Chondrocyte (in vitro differentiated cells): ENCODE measurements around the gene PRKAR2B. TPM values are rescaled to one million over a fixed set of nuclear protein-coding genes. Genes with fewer than 3 reads are reported as not detected.
"Not testable (repeated sequence)": the region's sequence is repeated elsewhere in the genome, so short reads cannot be mapped to it uniquely, and the experiment has no call there.

Experiments
- DNase-seq: peaks from one replicate; pipeline ENCODE4 v3.0.0; 2021; ENCODE audit warnings: mixed read lengths, low spot score
- H3K27ac Mint-ChIP-seq: one replicate; pipeline ENCODE4 v1.8.0; 2021; ENCODE audit warnings: mild to moderate bottlenecking, moderate library complexity, mixed read lengths; ENCODE audit not compliant: unreplicated experiment
- H3K27me3 Mint-ChIP-seq: 2 replicates; pipeline ENCODE4 v1.8.0; 2021; ENCODE audit warnings: low read depth, mixed read lengths
- H3K36me3 Mint-ChIP-seq: 2 replicates; pipeline ENCODE4 v1.8.0; 2021; ENCODE audit warnings: low read depth, mixed read lengths
- H3K4me1 Mint-ChIP-seq: 2 replicates; pipeline ENCODE4 v1.8.0; 2021; ENCODE audit warnings: low read depth, mild to moderate bottlenecking, mixed read lengths
- H3K4me3 Mint-ChIP-seq: one replicate; pipeline ENCODE4 v1.8.0; 2021; ENCODE audit warnings: mild to moderate bottlenecking, moderate library complexity, mixed read lengths; ENCODE audit not compliant: unreplicated experiment
- H3K9me3 Mint-ChIP-seq: 2 replicates; pipeline ENCODE4 v1.8.0; 2021; ENCODE audit warnings: low read depth, mixed read lengths
- total RNA-seq: library from RNA; stranded (reverse); gene quantifications from 3 replicates; pipeline ENCODE4 v1.2.1, GENCODE V29; 2021
- TF ChIP-seq, protein P1 (sequence below): fragments of 200-600 bp; sonication (generic); IDR thresholded peaks from 2 replicates; pipeline ENCODE4 v1.5.0; 2021; ENCODE audit warnings: antibody characterized with exemption, mild to moderate bottlenecking, moderate library complexity

The PRKAR2B gene
- total RNA-seq, 1 donor from 2014 or later: 0.87 TPM

DNA sequence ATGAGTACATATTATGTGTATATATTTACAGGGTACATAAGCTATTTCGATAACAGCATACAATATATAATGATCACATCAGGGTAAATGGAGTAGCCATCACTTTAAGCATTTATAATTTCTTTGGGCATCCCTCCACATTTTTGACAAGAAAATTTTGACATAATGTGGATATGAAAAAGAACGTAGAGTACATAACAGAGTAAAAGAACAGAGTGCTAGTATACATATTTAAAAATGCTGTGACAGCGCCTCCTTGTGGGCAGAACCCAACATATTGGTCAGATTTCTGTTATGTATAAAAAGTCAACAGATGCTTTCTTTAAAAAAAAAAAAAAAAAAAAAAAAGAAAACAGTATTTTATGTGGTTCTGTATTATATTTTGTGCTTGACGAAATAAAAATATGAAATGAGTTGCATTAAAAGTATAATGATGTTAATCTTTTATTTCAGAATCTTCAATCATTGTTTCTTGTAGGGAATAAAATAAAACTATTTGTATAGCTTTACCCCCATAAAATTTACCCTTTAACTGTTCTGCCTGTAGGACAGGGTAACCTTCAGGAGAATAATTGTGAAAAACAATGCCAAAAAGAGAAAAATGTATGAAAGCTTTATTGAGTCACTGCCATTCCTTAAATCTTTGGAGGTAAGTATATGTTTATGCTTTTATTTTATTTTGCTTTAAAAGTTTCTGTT is 106.0 kb downstream of the PRKAR2B start:
- Mint-ChIP-seq H3K4me3 (no peak overlapping the region), H3K9me3 (no peaks in the 10 kb centered on the region), H3K27me3 (no peaks in the 10 kb centered on the region), H3K27ac (no peak overlapping the region), H3K4me1 (peaks cover 8% of the 10 kb centered on the region), H3K36me3 (no peaks in the 10 kb centered on the region)
- no peak for DNase-seq
- TF ChIP-seq, protein P1, sequence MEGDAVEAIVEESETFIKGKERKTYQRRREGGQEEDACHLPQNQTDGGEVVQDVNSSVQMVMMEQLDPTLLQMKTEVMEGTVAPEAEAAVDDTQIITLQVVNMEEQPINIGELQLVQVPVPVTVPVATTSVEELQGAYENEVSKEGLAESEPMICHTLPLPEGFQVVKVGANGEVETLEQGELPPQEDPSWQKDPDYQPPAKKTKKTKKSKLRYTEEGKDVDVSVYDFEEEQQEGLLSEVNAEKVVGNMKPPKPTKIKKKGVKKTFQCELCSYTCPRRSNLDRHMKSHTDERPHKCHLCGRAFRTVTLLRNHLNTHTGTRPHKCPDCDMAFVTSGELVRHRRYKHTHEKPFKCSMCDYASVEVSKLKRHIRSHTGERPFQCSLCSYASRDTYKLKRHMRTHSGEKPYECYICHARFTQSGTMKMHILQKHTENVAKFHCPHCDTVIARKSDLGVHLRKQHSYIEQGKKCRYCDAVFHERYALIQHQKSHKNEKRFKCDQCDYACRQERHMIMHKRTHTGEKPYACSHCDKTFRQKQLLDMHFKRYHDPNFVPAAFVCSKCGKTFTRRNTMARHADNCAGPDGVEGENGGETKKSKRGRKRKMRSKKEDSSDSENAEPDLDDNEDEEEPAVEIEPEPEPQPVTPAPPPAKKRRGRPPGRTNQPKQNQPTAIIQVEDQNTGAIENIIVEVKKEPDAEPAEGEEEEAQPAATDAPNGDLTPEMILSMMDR: peak; percentile 93

DNA sequence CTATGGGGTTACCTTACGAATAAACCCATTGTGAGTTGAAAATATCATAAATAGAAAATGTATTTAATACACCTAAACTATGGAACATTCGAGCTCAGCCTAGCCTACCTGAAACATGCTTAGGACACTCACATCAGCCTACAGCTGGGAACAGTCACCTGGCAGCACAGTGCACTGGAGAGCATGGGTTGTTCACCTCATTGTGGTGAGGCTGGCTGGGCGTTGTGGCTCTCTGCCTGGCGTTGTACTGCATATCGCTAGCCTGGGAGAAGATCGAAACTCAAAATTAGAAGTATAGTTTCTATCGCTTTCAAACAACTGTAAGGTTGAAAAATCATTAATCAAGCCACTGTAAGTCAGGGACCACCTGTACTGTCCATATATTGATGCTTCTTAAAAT is 107.0 kb downstream of the PRKAR2B start:
- H3K4me3 Mint-ChIP-seq: no peak overlapping the region
- DNase-seq: no peak
- H3K27me3 Mint-ChIP-seq: no peaks in the 10 kb centered on the region
- H3K4me1 Mint-ChIP-seq: peaks cover 8% of the 10 kb centered on the region
- TF ChIP-seq, protein P1: no peak
- H3K36me3 Mint-ChIP-seq: no peaks in the 10 kb centered on the region
- no peak overlapping the region for H3K27ac Mint-ChIP-seq
- no peaks in the 10 kb centered on the region for H3K9me3 Mint-ChIP-seq

DNA sequence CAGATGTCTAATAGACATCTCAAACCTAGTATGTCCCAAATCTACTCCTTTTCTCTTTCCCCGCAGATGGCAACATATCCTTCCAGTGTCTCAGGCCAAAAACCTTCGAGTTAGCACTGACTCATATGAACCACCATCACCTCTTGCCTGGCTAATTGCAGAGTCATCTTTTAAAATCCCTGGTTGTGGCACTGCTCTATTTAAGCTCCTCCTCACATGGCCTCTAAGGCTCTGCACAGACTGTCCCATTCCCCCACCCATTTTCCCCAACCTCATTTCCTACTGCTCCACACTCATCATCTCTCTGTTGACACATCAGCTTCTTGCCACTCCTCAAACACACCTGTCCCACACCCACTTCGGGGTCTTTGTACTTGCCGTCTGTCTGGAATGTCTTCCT is 107.5 kb downstream of the PRKAR2B start:
- Mint-ChIP-seq H3K9me3 (no peaks in the 10 kb centered on the region), H3K4me1 (peaks cover 7% of the 10 kb centered on the region), H3K27me3 (no peaks in the 10 kb centered on the region), H3K36me3 (no peaks in the 10 kb centered on the region), H3K27ac (no peak overlapping the region), H3K4me3 (no peak overlapping the region)
- DNase-seq: no peak
- TF ChIP-seq, protein P1: no peak

DNA sequence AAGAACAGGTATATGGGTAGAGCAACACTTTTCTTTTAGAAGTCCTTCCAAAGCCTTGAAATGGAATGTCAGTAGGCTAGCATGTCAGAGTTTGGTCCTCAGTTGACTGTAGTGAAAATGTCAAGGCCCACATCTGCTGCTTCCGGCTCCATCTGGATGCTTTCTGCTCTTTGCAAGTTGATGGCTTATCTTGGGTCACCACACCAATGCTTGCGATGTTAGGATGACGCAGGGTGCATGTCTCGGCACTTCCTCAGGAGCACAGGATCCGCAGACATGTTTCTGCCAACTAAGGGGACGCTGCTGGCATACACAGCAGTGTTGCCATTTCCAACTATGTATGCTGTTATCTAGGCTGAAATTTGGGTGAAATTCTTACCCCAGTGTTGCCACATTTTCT is 110.3 kb downstream of the PRKAR2B start:
- Mint-ChIP-seq H3K36me3 (no peaks in the 10 kb centered on the region), H3K27me3 (no peaks in the 10 kb centered on the region), H3K4me3 (no peak overlapping the region), H3K9me3 (no peaks in the 10 kb centered on the region), H3K27ac (no peak overlapping the region), H3K4me1 (peaks cover 2% of the 10 kb centered on the region)
- no peak for DNase-seq
- TF ChIP-seq, protein P1: no peak

DNA sequence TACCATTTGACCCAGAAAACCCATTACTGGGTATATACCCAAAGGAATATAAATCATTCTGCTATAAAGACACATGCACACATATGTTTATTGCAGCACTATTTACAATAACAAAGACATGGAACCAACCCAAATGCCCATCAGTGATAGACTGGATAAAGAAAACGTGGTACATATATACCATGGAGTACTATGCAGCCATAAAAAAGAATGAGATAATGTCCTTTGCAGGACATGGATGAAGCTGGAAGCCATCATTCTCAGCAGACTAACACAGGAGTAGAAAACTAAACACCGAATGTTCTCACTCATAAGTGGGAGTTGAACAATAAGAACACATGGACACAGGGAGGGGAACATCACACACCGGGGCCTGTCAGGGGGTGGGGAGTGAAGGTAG is 111.2 kb downstream of the PRKAR2B start:
- not testable (repeated sequence) for H3K4me1 Mint-ChIP-seq, H3K9me3 Mint-ChIP-seq, H3K27ac Mint-ChIP-seq, H3K27me3 Mint-ChIP-seq, H3K36me3 Mint-ChIP-seq, DNase-seq, H3K4me3 Mint-ChIP-seq

DNA sequence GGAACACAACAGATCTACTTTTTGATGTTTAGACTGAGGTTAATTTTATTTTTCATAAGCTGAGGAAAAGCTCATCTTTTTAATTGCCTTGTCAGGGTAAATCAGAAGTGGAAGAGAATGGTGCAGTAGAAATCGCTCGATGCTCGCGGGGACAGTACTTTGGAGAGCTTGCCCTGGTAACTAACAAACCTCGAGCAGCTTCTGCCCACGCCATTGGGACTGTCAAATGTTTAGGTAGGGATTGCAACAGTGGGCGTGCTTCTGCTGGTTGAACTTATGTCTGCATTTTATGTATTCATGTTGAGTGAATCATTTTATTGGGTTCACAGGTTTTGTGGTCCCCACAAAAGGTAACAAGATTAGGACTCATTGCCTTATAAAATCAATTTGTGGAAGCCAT is 112.6 kb downstream of the PRKAR2B start:
- Mint-ChIP-seq H3K36me3 (no peaks in the 10 kb centered on the region), H3K4me3 (no peak overlapping the region), H3K9me3 (no peaks in the 10 kb centered on the region), H3K27me3 (no peaks in the 10 kb centered on the region), H3K4me1 (peaks cover 2% of the 10 kb centered on the region), H3K27ac (no peak overlapping the region)
- DNase-seq: no peak
- TF ChIP-seq, protein P1: no peak
